H9 (cell line): ENCODE measurements around the gene MAPK14. TPM values are rescaled to one million over a fixed set of nuclear protein-coding genes. Genes with fewer than 3 reads are reported as not detected.

Source experiments
- DNase-seq: peaks from one replicate; pipeline ENCODE4 v3.0.0-alpha.2; 2017
- H2AFZ ChIP-seq: one replicate; pipeline ENCODE4 v1.6.1; 2013; ENCODE audit warnings: mild to moderate bottlenecking, low read length, control low read depth, moderate library complexity
- H2AK5ac ChIP-seq: 2 replicates; pipeline ENCODE4 v1.6.1; 2013; ENCODE audit warnings: low read length, control low read depth, mixed read lengths; ENCODE audit not compliant: insufficient read length
- H2BK120ac ChIP-seq: one replicate; pipeline ENCODE4 v1.6.1; 2013; ENCODE audit warnings: low read depth, mild to moderate bottlenecking, low read length, control low read depth, inconsistent platforms; ENCODE audit not compliant: poor library complexity, severe bottlenecking
- H2BK12ac ChIP-seq: 2 replicates; pipeline ENCODE4 v1.6.1; 2013; ENCODE audit warnings: low read length, control low read depth, mixed read lengths, low read depth; ENCODE audit not compliant: insufficient read length
- H2BK15ac ChIP-seq: 2 replicates; pipeline ENCODE4 v1.6.1; 2013; ENCODE audit warnings: low read depth, low read length, control low read depth
- H2BK20ac ChIP-seq: one replicate; pipeline ENCODE4 v1.6.1; 2013; ENCODE audit warnings: low read depth, mild to moderate bottlenecking, low read length, control low read depth, inconsistent platforms; ENCODE audit not compliant: poor library complexity, severe bottlenecking
- H2BK5ac ChIP-seq: 2 replicates; pipeline ENCODE4 v1.6.1; 2013; ENCODE audit warnings: low read length, control low read depth, mixed read lengths; ENCODE audit not compliant: insufficient read length
- H3K14ac ChIP-seq: 2 replicates; pipeline ENCODE4 v1.6.1; 2013; ENCODE audit warnings: low read length, control low read depth; ENCODE audit not compliant: insufficient read depth
- H3K18ac ChIP-seq: 2 replicates; pipeline ENCODE4 v1.6.1; 2013; ENCODE audit warnings: low read depth, mild to moderate bottlenecking, mixed read lengths, low read length, control low read depth; ENCODE audit not compliant: insufficient read length
- H3K23ac ChIP-seq: 2 replicates; pipeline ENCODE4 v1.6.1; 2013; ENCODE audit warnings: low read length, control low read depth, mixed read lengths, low read depth; ENCODE audit not compliant: insufficient read length
- H3K23me2 ChIP-seq: 2 replicates; pipeline ENCODE4 v1.6.1; 2013; ENCODE audit warnings: low read depth, mild to moderate bottlenecking, mixed read lengths, low read length, control low read depth; ENCODE audit not compliant: insufficient read length, poor library complexity, severe bottlenecking
- H3K27ac ChIP-seq: 2 replicates; pipeline ENCODE4 v1.5.1; 2013; ENCODE audit warnings: low read length, control low read depth, mixed read lengths, low read depth; ENCODE audit not compliant: insufficient read length
- H3K27me3 ChIP-seq: 2 replicates; pipeline ENCODE4 v1.6.1; 2013; ENCODE audit warnings: low read length, control low read depth, inconsistent platforms; ENCODE audit not compliant: insufficient read depth
- H3K4ac ChIP-seq: 2 replicates; pipeline ENCODE4 v1.6.1; 2013; ENCODE audit warnings: low read depth, mild to moderate bottlenecking, control low read depth, inconsistent platforms, low read length, moderate library complexity
- H3K4me1 ChIP-seq: 2 replicates; pipeline ENCODE4 v1.6.1; 2013; ENCODE audit warnings: low read length, control low read depth, inconsistent platforms; ENCODE audit not compliant: insufficient read depth
- H3K4me2 ChIP-seq: 2 replicates; pipeline ENCODE4 v1.6.1; 2013; ENCODE audit warnings: low read length, control low read depth, mixed read lengths; ENCODE audit not compliant: insufficient read length, insufficient read depth
- H3K56ac ChIP-seq: 2 replicates; pipeline ENCODE4 v1.6.1; 2013; ENCODE audit warnings: low read depth, mild to moderate bottlenecking, mixed read lengths, low read length, control low read depth; ENCODE audit not compliant: insufficient read length
- H3K79me1 ChIP-seq: 2 replicates; pipeline ENCODE4 v1.6.1; 2013; ENCODE audit warnings: low read depth, mild to moderate bottlenecking, moderate library complexity, low read length, control low read depth, inconsistent platforms; ENCODE audit not compliant: insufficient read depth, poor library complexity, severe bottlenecking
- H3K79me2 ChIP-seq: 2 replicates; pipeline ENCODE4 v1.6.1; 2013; ENCODE audit warnings: low read length, control low read depth, inconsistent platforms; ENCODE audit not compliant: insufficient read depth
- H3K9ac ChIP-seq: 2 replicates; pipeline ENCODE4 v1.6.1; 2013; ENCODE audit warnings: low read length, control low read depth, mixed read lengths; ENCODE audit not compliant: insufficient read length; ENCODE audit errors: extremely low read depth
- H3K9me3 ChIP-seq: one replicate; pipeline ENCODE4 v1.6.1; 2013; ENCODE audit warnings: low read depth, low read length, inconsistent platforms; ENCODE audit not compliant: control insufficient read depth
- H3T11ph ChIP-seq: one replicate; pipeline ENCODE4 v1.6.1; 2013; ENCODE audit warnings: mild to moderate bottlenecking, low read length, control low read depth, inconsistent platforms
- H4K20me1 ChIP-seq: one replicate; pipeline ENCODE4 v1.6.1; 2013; ENCODE audit not compliant: control insufficient read depth, insufficient read length, insufficient read depth
- H4K5ac ChIP-seq: 2 replicates; pipeline ENCODE4 v1.6.1; 2013; ENCODE audit warnings: low read depth, mild to moderate bottlenecking, mixed read lengths, low read length, control low read depth; ENCODE audit not compliant: insufficient read length
- H4K8ac ChIP-seq: replicated peaks from 2 replicates; pipeline ENCODE4 v1.6.1; 2013; ENCODE audit warnings: low read length, control low read depth, mixed read lengths, low read depth; ENCODE audit not compliant: insufficient read length
- H4K91ac ChIP-seq: 2 replicates; pipeline ENCODE4 v1.6.1; 2013; ENCODE audit warnings: low read depth, mild to moderate bottlenecking, moderate library complexity, mixed read lengths, low read length, control low read depth; ENCODE audit not compliant: insufficient read length
- H3K27ac Mint-ChIP-seq, 3 experiments: 2 replicates in 2 of 3; 3 replicates in 1 of 3; pipeline ENCODE4 v1.8.0; 2020 to 2021; ENCODE audit warnings: mixed read lengths in 3 of 3, mild to moderate bottlenecking in 1 of 3, moderate library complexity in 1 of 3
- H3K27me3 Mint-ChIP-seq: 2 replicates; pipeline ENCODE4 v1.8.0; 2021; ENCODE audit warnings: low read depth, mild to moderate bottlenecking, moderate library complexity, mixed read lengths
- H3K36me3 Mint-ChIP-seq, 3 experiments: 2 replicates in 2 of 3; 3 replicates in 1 of 3; pipeline ENCODE4 v1.8.0; 2020 to 2021; ENCODE audit warnings: low read depth in 3 of 3, mixed read lengths in 3 of 3; ENCODE audit not compliant: insufficient read depth in 1 of 3
- H3K4me1 Mint-ChIP-seq, 2 experiments: 2 replicates each; pipeline ENCODE4 v1.8.0; 2020; ENCODE audit warnings: mixed read lengths in 2 of 2
- H3K4me3 Mint-ChIP-seq, 2 experiments: 2 replicates in 1 of 2; 3 replicates in 1 of 2; pipeline ENCODE4 v1.8.0; 2020 to 2021; ENCODE audit warnings: mild to moderate bottlenecking in 2 of 2, mixed read lengths in 2 of 2, moderate library complexity in 1 of 2
- H3K9me3 Mint-ChIP-seq, 2 experiments: 2 replicates in 1 of 2; 3 replicates in 1 of 2; pipeline ENCODE4 v1.8.0; 2020; ENCODE audit warnings: mild to moderate bottlenecking in 2 of 2, mixed read lengths in 2 of 2, moderate library complexity in 1 of 2
- CTCF ChIP-seq: fragments of 200-600 bp; sonication (generic); conservative IDR thresholded peaks from 3 replicates; pipeline ENCODE4 v1.8.0; 2021; ENCODE audit warnings: antibody characterized with exemption, mild to moderate bottlenecking
- WGBS: extraction: QIAGEN DNeasy Blood & Tissue Kit; methylation state at CpG from one replicate; pipeline ENCODE4 v1.1.7; 2013; ENCODE audit warnings: missing lambda C conversion rate, low lambda C conversion rate, mixed read lengths; ENCODE audit not compliant: insufficient read length; ENCODE audit errors: extremely low coverage; 5-methylcytosine and 5-hydroxymethylcytosine counted together
- total RNA-seq: library from RNA; stranded (reverse); gene quantifications from 2 replicates; pipeline ENCODE4 v1.2.1, GENCODE V29; 2021

MAPK14 gene
- total RNA-seq, 1 experiment from 2014 or later, result 40.5 TPM

- no peak overlapping the region for H3K27ac ChIP-seq
- H3K56ac ChIP-seq, result no peak overlapping the region
- no peak overlapping the region for H3K23ac ChIP-seq
Observed at GRCh38 chr6:36120979-36121786, 93.6 kb downstream of the MAPK14 start.

More at GRCh38 chr6:36120979-36121786, 93.6 kb downstream of the MAPK14 start:
- Histone ChIP-seq H3T11ph (no peak overlapping the region), H4K20me1 (no peaks in the 10 kb centered on the region), H4K91ac (no peak overlapping the region), H2BK15ac (no peak overlapping the region), H3K79me2 (no peaks in the 10 kb centered on the region), H3K4me1 (peaks cover 4% of the 10 kb centered on the region), H3K9ac (no peak overlapping the region), H2BK5ac (no peak overlapping the region), H2AK5ac (no peak overlapping the region), H3K18ac (no peak overlapping the region), H3K4ac (no peak overlapping the region), H3K14ac (no peak overlapping the region), H2BK12ac (no peak overlapping the region), H4K5ac (no peak overlapping the region), H3K23me2 (no peaks in the 10 kb centered on the region), H3K9me3 (no peaks in the 10 kb centered on the region), H2AFZ (no peak overlapping the region), H4K8ac (no peak overlapping the region), H2BK20ac (no peak overlapping the region), H3K79me1 (no peaks in the 10 kb centered on the region), H3K27me3 (no peaks in the 10 kb centered on the region), H3K4me2 (no peak overlapping the region), H2BK120ac (no peak overlapping the region)
- no peak for DNase-seq
- WGBS, result no CpG with 5 or more reads among the region's 13 CpGs
- Mint-ChIP-seq H3K9me3 (no peaks in the 10 kb centered on the region), H3K27me3 (peaks cover 5% of the 10 kb centered on the region), H3K4me1 (peaks cover 21% of the 10 kb centered on the region in 2 experiments), H3K4me3 (no peak overlapping the region), H3K36me3 (peaks cover 0 to 3% (median 0%) of the 10 kb centered on the region in 3 experiments; a peak in 3 of 7 replicates), H3K27ac (peak overlapping the region in 2 of 3 experiments; percentile 23 to 78; a peak in 2 of 7 replicates)
- no peak for TF ChIP-seq CTCF
